Suprapubic skin (tissue), 4 donors: ENCODE results near the gene ATP5ME.

ENCODE experiments used
- EP300 ChIP-seq: sonication (generic); formaldehyde crosslinking; IDR thresholded peaks from one replicate; pipeline ENCODE4 v1.6.1; 2017; ENCODE audit warnings: antibody characterized with exemption
- POLR2A ChIP-seq, 2 donors: fragments of 450-650 bp; IDR thresholded peaks; one replicate each; pipeline ENCODE4 v1.6.1; 2017; ENCODE audit warnings: antibody characterized with exemption in 2 of 2, mild to moderate bottlenecking in 2 of 2, moderate library complexity in 2 of 2
- POLR2AphosphoS5 ChIP-seq, 3 donors: sonication (generic); formaldehyde crosslinking; IDR thresholded peaks; one replicate each; pipeline ENCODE4 v1.6.1; 2017; ENCODE audit warnings: antibody characterized with exemption in 3 of 3
- TF ChIP-seq, protein P1 (sequence below), 2 donors: fragments of 200-600 bp in 1 of 2; fragments of 450-650 bp in 1 of 2; sonication (generic) in 1 of 2; IDR thresholded peaks; one replicate each; pipeline ENCODE4 v1.5.1; 2016 to 2019; ENCODE audit warnings: antibody characterized with exemption in 2 of 2, mild to moderate bottlenecking in 1 of 2, moderate library complexity in 1 of 2

DNA sequence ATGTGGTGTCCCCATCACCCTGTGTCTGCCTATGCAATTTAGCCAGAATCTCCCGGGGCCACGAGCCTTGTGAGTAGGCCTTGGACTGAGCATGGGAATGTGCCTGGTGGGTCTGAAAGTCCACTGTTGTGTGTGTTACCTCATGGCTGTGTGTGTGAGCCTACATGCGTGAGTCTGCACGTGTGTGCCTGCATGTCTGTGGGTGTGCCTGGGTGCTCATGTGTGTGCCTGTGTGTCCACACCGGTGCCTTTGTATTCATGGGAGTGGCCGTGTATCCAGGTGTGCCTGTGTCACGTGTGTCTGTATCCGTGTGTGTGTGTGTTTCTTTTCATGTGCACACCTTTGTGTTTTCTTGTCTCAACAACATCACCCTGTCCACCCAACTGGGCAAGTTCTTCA lies 14.2 kb downstream of the ATP5ME start:
- TF ChIP-seq POLR2AphosphoS5 (IDR thresholded peaks at IDR 0.05): no peak
- TF ChIP-seq, protein P1, sequence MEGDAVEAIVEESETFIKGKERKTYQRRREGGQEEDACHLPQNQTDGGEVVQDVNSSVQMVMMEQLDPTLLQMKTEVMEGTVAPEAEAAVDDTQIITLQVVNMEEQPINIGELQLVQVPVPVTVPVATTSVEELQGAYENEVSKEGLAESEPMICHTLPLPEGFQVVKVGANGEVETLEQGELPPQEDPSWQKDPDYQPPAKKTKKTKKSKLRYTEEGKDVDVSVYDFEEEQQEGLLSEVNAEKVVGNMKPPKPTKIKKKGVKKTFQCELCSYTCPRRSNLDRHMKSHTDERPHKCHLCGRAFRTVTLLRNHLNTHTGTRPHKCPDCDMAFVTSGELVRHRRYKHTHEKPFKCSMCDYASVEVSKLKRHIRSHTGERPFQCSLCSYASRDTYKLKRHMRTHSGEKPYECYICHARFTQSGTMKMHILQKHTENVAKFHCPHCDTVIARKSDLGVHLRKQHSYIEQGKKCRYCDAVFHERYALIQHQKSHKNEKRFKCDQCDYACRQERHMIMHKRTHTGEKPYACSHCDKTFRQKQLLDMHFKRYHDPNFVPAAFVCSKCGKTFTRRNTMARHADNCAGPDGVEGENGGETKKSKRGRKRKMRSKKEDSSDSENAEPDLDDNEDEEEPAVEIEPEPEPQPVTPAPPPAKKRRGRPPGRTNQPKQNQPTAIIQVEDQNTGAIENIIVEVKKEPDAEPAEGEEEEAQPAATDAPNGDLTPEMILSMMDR (IDR thresholded peaks at IDR 0.05): no peak
- no peak for TF ChIP-seq POLR2A (IDR thresholded peaks at IDR 0.05)
- no peak for TF ChIP-seq EP300
